Mesothelial cell of epicardium (in vitro differentiated cells): ENCODE results near the gene DGKQ. TPM values are rescaled to one million over a fixed set of nuclear protein-coding genes. Genes with fewer than 3 reads are reported as not detected.

Source experiments
- DNase-seq, 2 experiments: peaks; one replicate each; pipeline ENCODE4 v3.0.0; 2021; ENCODE audit warnings: low spot score in 2 of 2; ENCODE audit not compliant: unreplicated experiment in 2 of 2
- H3K27ac Mint-ChIP-seq: 2 replicates; pipeline ENCODE4 v1.8.0; 2021; ENCODE audit warnings: mixed read lengths
- H3K27me3 Mint-ChIP-seq: 2 replicates; pipeline ENCODE4 v1.8.0; 2021; ENCODE audit warnings: low read depth, mixed read lengths
- H3K36me3 Mint-ChIP-seq: 2 replicates; pipeline ENCODE4 v1.8.0; 2021; ENCODE audit warnings: mixed read lengths
- H3K4me1 Mint-ChIP-seq: 2 replicates; pipeline ENCODE4 v1.8.0; 2021; ENCODE audit warnings: mixed read lengths
- H3K4me3 Mint-ChIP-seq: 2 replicates; pipeline ENCODE4 v1.8.0; 2021; ENCODE audit warnings: mild to moderate bottlenecking, moderate library complexity, mixed read lengths
- H3K9me3 Mint-ChIP-seq: 2 replicates; pipeline ENCODE4 v1.8.0; 2021; ENCODE audit warnings: mixed read lengths
- total RNA-seq: library from RNA; stranded (reverse); gene quantifications from 3 replicates; pipeline ENCODE4 v1.2.1, GENCODE V29; 2021
- TF ChIP-seq, protein P1 (sequence below): fragments of 200-600 bp; sonication (generic); IDR thresholded peaks from one replicate; pipeline ENCODE4 v1.5.0; 2021; ENCODE audit warnings: antibody characterized with exemption; ENCODE audit not compliant: unreplicated experiment

The DGKQ gene
- total RNA-seq, 1 donor from 2014 or later, result 15.6 TPM

DNA sequence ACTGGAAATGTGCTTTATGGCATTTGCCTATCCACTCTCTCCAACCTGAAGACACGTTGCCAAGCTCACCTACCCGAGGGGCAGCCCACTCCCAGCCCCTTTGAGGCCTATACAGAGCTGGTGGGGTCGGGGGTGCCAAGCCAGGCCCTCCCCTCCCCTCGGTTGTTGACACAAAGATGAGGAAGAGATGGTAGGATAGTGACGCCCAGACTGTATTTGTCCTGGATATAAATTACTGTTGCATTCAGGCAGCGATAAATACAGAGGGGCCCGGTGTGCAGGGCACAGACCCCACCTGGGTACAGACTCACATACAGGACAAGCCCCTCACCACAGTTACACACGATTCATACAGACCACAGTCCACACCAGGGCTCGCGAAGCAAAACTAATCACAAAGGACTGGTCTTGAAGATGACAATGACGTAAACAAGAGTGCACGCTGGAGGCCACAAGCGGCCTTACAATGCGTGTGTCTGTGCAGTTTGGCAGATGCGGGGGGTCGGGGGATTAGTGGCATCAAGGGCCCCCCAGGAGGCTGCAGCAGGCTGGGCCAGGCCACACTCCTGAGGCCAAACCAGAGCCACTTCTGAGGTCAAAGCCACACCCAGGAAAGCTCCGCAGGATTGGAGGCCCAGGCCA is 14.6 kb downstream of the DGKQ start:
- no peak overlapping the region for H3K27ac Mint-ChIP-seq
- H3K27me3 Mint-ChIP-seq, result no peaks in the 10 kb centered on the region
- no peak overlapping the region for H3K4me3 Mint-ChIP-seq
- TF ChIP-seq, protein P1, sequence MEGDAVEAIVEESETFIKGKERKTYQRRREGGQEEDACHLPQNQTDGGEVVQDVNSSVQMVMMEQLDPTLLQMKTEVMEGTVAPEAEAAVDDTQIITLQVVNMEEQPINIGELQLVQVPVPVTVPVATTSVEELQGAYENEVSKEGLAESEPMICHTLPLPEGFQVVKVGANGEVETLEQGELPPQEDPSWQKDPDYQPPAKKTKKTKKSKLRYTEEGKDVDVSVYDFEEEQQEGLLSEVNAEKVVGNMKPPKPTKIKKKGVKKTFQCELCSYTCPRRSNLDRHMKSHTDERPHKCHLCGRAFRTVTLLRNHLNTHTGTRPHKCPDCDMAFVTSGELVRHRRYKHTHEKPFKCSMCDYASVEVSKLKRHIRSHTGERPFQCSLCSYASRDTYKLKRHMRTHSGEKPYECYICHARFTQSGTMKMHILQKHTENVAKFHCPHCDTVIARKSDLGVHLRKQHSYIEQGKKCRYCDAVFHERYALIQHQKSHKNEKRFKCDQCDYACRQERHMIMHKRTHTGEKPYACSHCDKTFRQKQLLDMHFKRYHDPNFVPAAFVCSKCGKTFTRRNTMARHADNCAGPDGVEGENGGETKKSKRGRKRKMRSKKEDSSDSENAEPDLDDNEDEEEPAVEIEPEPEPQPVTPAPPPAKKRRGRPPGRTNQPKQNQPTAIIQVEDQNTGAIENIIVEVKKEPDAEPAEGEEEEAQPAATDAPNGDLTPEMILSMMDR, result no peak
- no peaks in the 10 kb centered on the region for H3K4me1 Mint-ChIP-seq
- H3K9me3 Mint-ChIP-seq, result no peaks in the 10 kb centered on the region
- peaks cover 12% of the 10 kb centered on the region for H3K36me3 Mint-ChIP-seq
- DNase-seq, result no peak

DNA sequence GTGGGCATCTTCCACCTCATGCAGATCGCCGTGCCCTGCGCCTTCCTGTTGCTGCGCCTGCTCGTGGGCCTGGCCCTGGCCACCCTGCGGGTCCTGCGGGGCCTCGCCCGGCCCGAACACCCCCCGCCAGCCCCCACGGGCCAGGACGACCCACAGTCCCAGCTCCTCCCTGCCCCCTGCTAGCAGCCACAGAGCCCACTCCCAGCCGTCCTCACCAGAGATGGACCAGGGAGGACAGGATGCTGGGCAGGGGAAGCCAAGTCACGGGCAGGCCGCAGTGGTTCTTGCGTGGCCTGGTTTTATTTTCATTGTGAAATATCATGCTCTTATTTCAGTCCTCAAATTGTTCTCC is 15.1 kb downstream of the DGKQ start:
- H3K4me3 Mint-ChIP-seq, result no peak overlapping the region
- no peak for DNase-seq
- H3K27ac Mint-ChIP-seq, result no peak overlapping the region
- TF ChIP-seq, protein P1, result no peak
- H3K4me1 Mint-ChIP-seq, result no peaks in the 10 kb centered on the region
- H3K9me3 Mint-ChIP-seq, result no peaks in the 10 kb centered on the region
- H3K36me3 Mint-ChIP-seq, result peaks cover 12% of the 10 kb centered on the region
- H3K27me3 Mint-ChIP-seq, result no peaks in the 10 kb centered on the region

DNA sequence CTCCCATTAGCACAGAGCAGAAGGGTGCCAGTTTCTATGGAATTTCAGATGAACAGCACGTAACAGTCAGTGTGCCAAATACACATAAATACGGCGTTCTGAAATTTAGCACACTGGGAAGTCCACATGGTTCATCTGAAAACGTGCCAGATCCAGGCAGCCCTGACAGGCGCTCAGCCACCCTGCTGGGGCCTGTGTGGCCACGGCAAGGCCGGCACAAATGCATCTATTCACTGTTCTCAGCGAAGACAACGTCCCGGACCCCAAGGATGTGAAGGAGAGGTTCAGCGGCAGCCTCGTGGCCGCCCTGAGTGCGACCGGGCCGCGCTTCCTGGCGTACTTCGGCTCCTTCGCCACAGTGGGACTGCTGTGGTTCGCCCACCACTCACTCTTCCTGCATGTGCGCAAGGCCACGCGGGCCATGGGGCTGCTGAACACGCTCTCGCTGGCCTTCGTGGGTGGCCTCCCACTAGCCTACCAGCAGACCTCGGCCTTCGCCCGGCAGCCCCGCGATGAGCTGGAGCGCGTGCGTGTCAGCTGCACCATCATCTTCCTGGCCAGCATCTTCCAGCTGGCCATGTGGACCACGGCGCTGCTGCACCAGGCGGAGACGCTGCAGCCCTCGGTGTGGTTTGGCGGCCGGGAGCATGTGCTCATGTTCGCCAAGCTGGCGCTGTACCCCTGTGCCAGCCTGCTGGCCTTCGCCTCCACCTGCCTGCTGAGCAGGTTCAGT is 15.6 kb downstream of the DGKQ start:
- no peak for DNase-seq
- no peak overlapping the region for H3K4me3 Mint-ChIP-seq
- H3K27ac Mint-ChIP-seq, result no peak overlapping the region
- no peaks in the 10 kb centered on the region for H3K4me1 Mint-ChIP-seq
- H3K27me3 Mint-ChIP-seq, result no peaks in the 10 kb centered on the region
- TF ChIP-seq, protein P1, result no peak
- H3K36me3 Mint-ChIP-seq, result peaks cover 12% of the 10 kb centered on the region
- H3K9me3 Mint-ChIP-seq, result no peaks in the 10 kb centered on the region

DNA sequence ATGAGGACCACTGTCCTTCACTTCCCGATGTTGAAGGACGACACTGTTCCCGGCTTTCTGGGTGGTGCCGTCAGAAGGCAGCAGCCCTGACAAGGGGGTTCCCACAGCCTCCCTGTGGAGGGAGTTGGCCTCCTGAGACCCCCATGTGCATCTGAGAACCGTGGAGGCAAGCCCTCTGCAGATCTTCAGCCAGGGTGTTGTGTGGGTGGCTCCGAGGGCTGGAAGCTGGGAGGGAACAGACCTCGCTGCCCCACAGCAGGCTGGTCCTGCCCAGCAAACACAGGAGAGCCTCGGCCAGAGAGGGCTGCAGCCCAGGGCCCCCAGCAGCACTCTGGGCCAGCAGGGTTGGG is 16.2 kb downstream of the DGKQ start:
- no peaks in the 10 kb centered on the region for H3K4me1 Mint-ChIP-seq
- DNase-seq, result no peak
- H3K27me3 Mint-ChIP-seq, result no peaks in the 10 kb centered on the region
- no peak overlapping the region for H3K27ac Mint-ChIP-seq
- no peak overlapping the region for H3K4me3 Mint-ChIP-seq
- TF ChIP-seq, protein P1, result no peak
- peaks cover 12% of the 10 kb centered on the region for H3K36me3 Mint-ChIP-seq
- H3K9me3 Mint-ChIP-seq, result no peaks in the 10 kb centered on the region

DNA sequence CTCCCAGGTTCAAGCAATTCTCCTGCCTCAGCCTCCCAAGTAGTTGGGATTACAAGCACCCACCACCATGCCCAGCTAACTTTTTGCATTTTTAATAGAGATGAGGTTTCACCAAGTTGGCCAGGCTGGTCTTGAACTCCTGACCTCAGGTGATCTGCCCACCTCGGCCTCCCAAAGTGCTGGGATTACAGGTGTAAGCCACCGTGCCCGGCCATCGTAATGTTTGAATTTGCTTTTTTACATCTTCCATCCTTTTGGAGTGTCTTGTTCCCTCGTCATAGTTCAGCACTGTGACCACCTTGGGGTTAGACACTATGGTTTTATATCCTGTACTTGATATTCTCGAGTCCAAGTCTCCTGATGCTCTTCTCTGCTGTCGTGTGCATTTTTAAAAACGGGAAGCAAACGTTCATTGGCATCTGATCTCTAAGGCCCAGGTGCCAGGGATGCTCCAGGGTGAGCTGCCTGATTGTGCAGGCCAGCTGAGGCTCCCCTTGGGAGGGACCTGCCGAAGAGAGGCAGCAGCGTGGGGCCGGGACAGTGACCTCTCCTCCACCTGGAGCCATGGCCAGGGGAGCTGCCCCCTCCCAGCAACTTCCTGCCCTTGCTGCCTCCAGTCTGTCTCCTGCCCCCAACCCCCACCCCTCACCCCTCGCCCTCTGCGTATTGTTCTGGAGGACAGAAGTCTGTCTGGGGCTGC is 16.7 kb downstream of the DGKQ start:
- no peaks in the 10 kb centered on the region for H3K4me1 Mint-ChIP-seq
- no peaks in the 10 kb centered on the region for H3K27me3 Mint-ChIP-seq
- H3K36me3 Mint-ChIP-seq, result peaks cover 12% of the 10 kb centered on the region
- H3K4me3 Mint-ChIP-seq, result no peak overlapping the region
- H3K27ac Mint-ChIP-seq, result no peak overlapping the region
- DNase-seq, result no peak
- H3K9me3 Mint-ChIP-seq, result no peaks in the 10 kb centered on the region
- TF ChIP-seq, protein P1, result no peak
